NCI-H1436 treated with DMSO at 0.1 percent for 48 hours (cell line): ENCODE results near the gene FAM24B.
"Not testable (repeated sequence)": the region's sequence is repeated elsewhere in the genome, so short reads cannot be mapped to it uniquely, and the experiment has no call there.

ENCODE experiments used
- DNase-seq: peaks from one replicate; lab custom pipeline; 2025; lab: John Stamatoyannopoulos, UW

FAM24B gene

DNA sequence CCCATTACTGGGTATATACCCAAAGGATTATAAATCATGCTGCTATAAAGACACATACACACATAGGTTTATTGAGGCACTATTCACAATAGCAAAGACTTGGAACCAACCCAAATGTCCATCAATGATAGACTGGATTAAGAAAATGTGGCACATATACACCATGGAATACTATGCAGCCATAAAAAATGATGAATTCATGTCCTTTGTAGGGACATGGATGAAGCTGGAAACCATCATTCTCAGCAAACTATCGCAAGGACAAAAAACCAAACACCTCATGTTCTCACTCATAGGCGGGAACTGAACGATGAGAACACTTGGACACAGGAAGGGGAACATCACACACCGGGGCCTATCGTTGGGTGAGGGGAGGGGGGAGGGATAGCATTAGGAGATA is 21.3 kb downstream of the FAM24B start:
- DNase-seq, result not testable (repeated sequence)

DNA sequence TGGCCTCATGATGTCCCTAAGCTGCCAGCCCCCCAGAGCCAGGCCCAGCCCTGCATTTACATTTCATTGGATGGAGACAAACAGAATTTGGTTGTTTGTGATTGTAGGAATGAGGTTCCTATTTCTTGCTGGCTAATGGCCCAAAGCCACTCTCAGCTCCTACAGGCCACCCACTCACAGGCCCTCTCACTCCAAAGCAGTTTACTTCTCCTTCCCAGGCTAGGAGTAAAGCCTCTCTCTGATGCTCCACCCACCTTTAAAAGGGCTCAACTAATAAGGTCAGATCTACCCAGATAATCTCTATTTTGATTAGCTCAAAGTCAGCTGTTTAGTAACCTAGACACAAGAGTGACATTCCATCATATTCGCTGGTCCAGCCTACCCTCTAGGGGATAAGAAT is 22.5 kb downstream of the FAM24B start:
- DNase-seq, result no peak

DNA sequence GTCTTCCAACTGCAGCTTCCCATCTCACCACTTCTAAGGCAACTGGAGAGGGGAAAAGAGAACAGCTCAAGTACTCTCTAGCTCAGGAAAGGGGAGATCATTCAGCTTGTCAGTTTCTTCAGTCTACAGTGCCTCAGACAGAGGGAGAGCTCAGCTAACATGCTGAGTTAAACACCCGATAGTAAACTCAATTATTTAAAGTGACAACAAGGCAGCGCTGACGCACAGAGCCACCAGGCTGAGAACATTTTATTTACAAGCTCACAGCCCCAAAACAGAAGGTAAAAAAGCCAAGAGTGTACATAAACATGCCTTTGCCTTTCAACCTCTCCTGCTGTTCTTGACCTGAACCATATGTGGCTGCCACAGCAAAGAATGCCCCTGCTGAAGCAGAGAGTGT is 23.6 kb downstream of the FAM24B start:
- no peak for DNase-seq

DNA sequence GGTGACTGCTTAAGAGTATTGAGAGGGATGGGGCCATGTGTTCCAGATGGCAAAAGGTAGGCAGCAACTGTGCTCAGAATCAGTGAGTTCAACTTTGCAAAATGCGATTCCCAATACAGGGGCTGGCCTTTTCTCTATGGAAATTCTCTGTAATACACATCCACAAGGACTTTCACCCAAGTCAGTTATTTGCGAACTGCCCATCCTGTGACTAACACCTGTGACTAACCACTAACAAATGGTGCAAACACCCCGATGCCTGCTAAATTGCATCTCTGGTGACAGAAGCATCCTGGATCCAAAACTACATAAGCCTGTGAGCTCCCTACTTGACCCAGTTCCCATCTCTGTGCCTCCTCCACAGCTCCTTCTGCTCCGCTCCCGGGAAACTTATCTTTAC is 24.7 kb downstream of the FAM24B start:
- no peak for DNase-seq

DNA sequence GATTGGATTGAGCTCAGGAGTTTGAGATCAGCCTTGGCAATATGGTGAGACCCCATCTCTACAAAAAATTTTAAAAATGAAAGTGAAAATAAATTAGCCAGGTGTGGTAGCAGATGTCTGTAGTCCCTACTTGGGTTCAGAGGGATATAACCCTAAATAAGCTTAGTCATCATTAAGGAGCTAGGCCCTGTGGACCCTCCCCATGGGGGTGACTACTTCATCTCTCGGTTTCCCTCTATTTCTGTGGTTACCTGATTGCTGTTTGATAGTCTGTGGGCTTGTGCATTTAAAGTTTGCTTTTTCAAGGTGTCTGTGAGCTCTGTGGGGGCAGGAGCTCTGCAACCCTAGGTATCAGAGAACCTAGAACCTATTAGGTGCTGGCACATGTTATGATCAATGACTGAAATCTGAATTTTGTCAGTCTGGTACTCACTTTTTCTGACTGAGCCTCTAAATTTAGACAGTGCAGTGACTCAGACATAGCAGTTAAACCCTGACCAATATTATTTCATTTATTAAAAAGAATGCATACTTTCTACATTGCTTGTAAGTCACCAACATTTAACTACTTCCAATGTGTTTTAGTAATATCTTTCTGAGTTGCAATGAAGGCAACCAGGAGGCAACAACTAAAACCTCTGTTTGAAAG is 25.6 kb downstream of the FAM24B start:
- DNase-seq, result no peak

DNA sequence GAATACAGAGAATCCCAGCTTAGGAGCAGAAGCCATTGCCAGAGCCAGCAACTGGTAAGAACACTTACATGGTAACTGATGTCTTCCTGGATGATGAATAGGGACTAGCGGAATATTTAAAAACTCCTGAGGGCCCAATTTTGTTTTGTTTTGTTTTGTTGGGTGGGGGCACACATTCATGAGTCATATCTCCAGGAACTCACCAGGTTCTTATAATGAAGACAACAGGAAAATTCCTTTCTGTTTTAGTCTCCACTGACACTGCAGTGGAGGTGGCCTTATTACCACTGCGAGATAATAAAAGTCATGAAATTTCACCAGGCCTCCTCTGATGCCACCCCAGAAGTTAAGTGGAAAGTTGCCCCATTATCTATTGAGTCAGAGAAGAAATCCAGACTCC is 27.1 kb downstream of the FAM24B start:
- DNase-seq, result no peak

DNA sequence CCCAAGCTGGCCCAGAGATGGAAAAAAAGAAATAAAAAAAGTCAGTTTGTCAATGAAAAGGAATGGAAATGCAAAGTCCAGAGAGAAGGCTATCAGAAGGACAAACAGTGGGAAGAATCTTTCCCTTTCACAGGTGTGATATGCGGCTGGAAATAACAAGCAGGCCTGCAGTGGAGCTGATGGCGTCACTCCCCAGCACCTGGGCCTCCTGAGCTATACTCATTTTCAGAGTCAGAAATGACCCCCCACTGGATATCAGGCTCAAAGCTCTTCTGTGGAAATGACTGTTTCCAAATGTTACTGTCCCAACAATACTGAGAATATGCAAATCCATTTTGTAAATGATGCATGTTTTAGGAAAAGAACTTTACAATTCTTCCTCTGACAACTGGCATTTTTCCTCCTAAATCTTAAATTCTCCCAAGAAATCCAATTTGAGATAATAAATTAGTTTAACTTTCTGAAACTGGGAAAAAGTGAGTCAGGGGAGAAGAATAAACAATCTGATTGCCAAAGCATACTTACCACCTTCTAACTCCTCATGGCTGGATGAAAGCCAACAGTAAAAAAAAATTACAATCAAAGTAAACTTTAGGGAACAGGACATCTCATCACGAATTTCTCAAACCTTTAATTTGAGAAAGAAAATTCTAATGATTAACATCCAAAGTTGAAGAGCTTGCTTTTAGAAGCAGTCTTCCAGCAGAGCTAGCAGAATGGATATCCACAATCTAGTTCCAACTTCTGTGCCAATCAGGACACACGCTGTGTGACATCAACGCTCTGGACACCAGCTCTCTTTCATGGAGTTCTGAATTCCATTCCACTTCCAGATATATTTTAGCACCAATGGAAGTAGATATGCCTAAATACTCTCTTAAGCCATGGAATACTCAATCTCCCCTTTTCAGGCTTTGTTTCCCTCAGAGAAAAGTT is 28.4 kb downstream of the FAM24B start:
- DNase-seq, result no peak

DNA sequence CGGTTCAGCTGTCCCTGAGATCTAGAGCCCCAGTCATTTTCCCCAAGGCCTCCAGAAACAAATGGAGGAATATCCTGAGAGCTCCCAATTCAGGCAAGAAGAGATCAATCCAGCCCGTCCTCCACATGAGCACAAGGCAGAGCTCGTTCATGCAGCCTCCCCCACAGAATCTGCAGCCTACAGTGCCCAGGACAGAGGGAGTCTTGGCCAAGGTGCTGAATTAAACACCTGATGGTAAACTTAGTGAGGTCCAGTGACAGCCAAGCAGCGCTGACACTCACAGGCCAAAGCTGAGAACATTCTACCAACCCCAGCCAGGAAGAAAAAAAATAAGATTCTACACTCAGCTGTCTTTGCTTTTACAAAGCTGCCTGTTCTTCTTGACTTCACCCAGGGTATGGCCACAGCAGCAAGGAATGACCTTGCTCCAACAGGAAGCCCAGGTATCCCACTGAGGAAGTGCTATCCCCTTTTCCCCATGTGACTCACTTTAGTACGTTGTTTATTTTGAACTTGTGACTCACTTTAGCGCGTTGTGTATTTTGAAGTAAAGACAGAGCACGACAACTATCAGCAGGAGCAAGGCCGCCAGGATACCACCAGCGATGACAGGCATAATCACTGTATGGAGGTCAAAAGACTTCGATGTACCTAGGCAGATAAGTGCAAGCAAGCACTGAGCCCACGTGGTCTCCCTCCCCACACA is 29.3 kb downstream of the FAM24B start:
- DNase-seq, result no peak

DNA sequence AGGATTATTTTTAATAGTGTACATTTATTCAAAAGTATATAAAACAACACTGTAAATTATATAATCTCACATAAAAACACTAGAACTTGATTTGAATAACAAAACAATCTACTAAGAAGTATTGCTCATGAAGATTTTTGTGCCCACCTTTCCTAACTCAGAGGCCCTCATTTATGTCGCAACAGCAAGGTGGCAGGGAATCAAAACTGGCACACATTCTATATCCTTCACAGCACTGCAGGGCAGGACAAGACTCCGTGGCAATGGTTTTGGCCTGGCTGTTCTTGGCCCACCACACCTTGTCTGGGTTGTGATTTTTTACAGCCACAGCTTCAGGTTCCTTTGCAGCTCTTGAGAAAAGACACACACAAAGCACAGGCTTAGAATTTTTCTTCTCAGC is 30.3 kb downstream of the FAM24B start:
- no peak for DNase-seq

DNA sequence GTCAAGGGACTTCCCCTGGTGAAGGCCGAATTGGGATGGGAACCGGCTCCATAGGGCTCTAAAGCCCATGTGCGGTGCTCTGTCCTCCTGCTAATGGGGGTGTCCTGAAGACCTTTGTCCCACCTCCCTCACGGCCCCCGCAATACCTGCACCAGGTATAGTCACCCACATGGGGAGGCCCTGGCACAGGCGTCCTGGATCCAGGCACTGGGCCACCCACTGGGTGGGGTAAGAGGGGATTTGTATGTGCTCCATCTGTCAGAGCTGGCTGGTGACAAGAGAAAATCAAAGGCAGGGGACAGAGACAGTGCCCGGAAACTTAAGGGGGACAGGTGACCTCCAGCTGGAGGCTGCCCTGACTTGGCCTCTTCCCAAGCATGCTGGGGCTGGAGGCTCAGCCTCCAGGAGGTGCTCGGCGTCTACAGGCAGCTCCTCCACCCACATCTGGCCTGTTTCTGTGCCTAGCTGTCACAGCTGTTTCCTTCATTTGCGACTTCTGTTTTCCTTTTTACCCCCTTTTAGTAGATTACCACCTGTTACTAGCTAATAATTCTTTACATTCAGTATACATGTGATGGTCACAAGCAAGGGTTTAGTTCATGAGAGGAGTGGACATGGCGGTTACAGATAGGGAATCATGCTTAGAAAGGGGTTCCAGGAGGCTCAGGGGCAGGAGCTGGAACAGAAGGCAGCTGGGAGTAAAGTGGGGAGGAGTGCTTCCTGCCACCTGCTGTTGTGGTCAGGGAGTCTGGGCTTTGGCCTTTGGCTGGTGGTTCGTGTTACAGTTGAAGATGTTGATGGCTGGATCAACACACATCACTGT is 31.4 kb downstream of the FAM24B start:
- no peak for DNase-seq

DNA sequence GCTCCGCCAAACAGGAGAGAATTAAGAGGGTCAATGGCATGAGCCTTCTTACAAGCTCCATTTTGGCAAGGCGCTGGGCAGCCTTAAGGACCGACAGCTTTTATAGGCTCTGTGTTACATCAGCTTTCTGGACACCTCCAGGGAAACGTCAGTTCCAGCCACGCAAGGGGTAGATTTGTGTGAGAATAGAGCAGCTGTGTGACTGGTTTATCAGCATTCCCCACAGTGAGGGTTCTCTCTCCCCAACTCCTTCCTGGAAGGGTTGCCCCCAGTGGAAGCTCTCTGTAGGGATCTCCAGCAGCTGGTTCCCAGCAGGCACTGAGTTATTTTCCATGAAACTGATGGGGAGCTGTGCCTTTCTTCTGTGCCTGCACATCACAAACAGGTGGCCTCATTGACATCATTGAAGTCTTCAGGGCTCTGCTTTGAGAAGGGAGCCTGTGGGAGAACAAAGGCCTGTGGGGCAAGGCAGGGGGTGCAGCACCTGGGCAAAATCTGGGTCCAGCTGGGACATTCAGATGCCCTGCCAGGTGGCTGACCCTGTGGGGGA is 33.5 kb downstream of the FAM24B start, which contains the start of gene CUZD1:
CUZD1 (minus strand) TSS at position 75 of the 550 bp plus-strand sequence; CDS start at position 61, 14 bp downstream.
- DNase-seq, result no peak

DNA sequence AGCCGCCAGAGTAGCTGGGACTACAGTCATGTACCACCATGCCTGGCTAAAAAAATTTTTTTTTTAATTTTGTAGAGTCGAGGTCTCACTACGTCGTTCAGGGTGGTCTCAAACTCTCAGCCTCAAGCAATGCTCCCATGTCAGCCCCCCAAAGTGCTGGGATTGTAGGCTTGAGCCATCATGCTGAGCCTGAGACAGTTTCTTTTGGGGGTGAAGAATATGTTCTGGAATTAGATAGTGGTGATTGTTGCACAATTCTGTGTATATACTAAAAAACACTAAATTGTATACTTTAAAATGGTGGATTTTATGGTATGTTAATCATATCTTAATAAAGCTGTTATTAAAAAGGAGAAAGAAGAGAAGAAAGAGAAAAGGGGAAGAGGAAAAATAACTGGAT is 35.2 kb downstream of the FAM24B start:
- no peak for DNase-seq

DNA sequence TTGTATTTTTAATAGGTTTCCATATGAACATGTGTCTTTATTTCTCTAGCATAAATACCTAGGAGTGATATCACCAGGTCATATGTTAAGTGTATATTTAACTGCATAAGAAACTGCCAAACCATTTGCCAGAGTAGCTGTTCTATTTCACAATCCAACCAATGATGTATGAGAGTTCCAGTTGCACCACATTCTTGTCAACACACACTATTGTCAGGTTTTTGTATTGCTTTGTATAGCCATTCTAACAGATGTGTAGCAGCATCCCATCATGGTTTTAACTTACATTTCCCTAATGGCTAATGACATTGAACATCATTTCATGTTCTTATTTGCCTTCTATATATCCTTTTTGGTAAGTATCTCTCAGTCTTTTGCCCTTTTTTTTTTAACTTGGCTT is 37.8 kb downstream of the FAM24B start:
- no peak for DNase-seq

DNA sequence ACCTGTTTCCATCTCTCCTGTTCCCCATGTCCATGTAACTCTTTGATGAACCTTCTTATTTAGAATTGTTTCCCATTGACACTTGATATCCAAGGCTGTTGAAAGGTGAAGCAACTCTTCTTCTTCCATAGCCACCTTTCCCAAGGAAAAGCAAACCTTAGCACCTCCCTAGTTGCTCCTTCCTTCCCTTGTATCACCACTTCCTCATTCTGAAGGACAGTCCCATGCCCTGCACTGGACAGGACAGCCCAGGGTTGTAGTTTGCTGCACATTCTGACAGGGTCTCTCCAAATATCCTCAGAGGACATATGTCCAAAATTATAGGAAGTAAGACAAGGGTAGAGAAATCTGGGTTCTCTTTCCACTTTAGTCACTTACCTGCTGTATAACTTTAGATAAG is 39.9 kb downstream of the FAM24B start:
- no peak for DNase-seq

DNA sequence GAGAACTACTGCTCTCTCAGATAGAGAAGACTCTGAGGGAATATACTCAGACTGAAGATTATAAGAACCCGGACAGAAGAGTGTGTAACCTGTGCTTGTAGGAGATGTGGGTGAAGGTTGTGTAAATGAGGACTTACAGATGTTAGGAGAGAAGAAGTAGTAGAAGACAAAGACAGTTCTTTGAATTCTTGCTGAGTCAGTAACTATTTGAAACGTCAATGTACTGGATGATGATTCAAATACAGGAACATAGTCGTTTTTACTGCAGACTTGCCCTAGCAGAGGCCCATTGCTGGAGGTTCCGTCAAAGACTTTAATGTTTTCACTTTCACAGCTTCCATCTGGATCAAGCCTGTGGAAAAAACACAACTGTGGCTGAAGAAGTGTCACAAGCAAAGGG is 40.5 kb downstream of the FAM24B start:
- no peak for DNase-seq

DNA sequence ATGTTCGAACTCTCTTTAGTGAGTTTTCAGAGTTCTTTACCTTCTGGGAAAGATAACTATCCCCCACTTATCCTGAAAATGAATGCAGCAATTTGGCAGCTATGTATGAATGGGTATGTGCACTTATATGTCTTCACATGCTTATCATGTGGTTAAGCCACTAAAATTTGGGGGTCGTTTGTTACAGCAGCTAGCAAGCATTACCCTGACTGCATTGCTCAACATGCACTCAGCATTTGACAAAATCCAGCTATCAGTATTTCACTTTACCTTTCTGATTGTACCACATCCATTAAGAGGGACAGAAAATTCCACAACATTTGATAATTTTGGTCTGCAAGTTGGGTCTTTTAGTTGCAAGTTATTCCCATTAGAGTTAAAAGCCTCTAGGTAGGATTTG is 43.5 kb downstream of the FAM24B start:
- no peak for DNase-seq

DNA sequence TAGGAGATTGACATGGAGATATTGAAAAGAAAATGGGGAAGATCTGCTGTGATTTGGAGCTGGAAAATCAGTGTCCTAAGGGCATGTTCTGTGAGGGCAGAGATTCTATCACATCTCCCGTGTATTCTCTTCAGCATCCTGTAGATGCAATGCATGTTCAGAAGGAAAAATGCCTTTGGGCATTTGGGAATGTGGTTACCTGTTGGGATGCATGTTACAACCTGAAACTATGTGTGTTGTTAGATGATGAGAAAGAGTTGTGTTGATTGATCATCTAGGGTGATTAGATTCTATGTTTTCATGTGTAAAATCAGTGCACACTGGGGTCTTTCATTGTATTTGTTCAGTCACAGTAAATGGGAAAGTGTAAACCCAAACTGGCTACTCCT is 48.4 kb downstream of the FAM24B start:
- DNase-seq, result no peak

DNA sequence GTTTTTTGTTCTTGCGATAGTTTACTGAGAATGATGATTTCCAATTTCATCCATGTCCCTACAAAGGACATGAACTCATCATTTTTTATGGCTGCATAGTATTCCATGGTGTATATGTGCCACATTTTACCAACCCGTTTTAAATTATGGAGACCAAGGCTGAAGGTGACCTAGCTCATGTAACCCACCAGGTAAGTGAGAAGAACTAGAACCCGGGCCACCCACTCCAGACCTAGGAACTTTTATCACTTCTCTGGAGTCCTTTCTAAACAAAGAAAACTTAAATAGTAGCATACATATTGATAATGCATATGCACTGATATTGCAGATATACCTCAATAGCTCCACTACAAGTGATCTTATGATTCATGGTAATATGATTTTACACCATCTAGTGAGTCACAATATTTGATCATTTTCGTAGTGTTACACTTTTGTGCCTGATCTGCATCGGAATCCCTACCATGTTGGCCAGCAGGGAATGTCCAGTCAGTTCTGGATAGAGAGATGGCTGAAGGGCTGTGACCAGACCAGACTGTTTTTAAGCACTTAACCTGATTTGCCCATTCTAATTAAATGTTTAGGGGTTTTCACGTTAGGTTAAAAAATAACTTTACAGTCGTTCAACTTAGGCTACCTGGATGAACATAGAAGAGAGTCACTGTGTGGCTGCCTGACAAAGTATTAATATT is 49.0 kb downstream of the FAM24B start:
- no peak for DNase-seq

DNA sequence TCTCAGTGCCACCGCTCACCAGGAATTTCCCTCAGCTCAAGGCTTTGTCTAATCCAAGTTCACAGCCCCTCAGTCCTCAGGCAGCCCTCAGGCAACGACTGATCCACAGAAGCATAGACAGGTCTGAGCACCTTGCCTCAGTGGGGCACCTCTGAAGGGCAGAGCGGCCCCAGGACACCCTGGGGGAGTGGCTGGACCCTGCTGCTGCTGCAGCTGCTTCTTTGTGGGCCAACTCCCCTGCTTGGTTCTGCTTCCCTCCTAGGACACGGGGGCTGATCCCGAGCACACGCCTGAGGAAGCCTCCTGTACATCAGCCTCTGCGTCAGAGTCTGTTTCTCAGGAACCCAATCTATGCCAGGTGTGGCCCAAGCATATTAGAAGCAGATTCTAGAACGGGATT is 49.9 kb downstream of the FAM24B start:
- DNase-seq, result no peak

DNA sequence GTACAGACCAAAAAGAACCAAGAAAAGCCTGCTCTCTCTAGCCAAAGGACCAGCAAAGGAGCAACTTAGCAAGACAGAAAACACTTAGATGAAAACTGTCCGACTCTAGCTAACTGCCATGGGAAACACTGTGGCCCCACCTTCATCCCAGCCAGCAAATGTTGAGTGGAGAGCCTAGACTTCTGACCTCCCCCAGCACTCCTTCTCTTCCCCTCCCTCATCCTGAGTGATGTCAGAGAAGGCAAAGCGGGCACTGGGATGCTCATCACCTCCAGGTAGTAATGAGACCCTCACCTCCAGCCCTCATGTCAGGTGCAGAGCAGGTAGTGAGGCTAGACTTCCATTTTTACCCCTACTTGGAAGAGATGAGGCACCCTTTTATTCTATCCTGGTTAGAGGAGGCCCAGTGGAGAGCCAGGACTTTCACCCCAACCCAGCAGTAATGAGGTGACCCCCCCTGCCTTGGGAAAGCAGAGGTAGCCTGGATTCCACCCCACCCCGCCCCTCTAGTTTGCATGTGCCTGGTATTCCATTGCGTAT is 50.6 kb downstream of the FAM24B start:
- no peak for DNase-seq

DNA sequence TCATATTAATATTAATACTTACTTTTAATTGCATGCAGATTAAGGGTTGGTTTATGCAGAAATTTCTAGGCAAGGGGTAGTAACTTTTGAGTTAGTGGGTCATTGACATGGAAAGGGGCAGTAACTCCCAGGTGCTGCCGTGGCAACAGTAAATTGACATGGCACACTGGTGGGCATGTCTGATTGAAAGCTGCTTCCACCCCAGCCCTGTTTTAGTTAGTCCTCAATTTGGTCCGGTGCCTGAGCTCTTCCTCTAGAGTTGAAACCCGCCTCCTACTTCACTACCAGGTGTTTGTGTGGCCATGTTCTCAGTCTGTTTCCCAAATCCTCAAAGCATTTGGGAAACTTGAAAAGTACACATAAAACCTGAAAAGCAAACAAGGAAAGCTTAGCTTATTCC is 52.1 kb downstream of the FAM24B start:
- DNase-seq, result no peak
